Ascending aorta (tissue), 2 donors: ENCODE measurements around the gene RAB4B. TPM values are rescaled to one million over a fixed set of nuclear protein-coding genes. Genes with fewer than 3 reads are reported as not detected.
"Not testable (repeated sequence)": the region's sequence is repeated elsewhere in the genome, so short reads cannot be mapped to it uniquely, and the experiment has no call there.

Source experiments
- DNase-seq, 2 donors: peaks; one replicate each; pipeline ENCODE4 v3.0.0-alpha.2; 2019; ENCODE audit warnings: low spot score in 2 of 2
- H3K27ac ChIP-seq, 2 donors: fragments of 200-600 bp; sonication (generic); one replicate each; pipeline ENCODE4 v1.5.1; 2016 to 2017; ENCODE audit warnings: mild to moderate bottlenecking in 1 of 2
- H3K27me3 ChIP-seq: fragments of 200-600 bp; sonication (generic); one replicate; pipeline ENCODE4 v1.5.1; 2017
- H3K36me3 ChIP-seq, 2 donors: fragments of 200-600 bp; sonication (generic); one replicate each; pipeline ENCODE4 v1.5.1; 2016
- H3K4me1 ChIP-seq, 2 donors: fragments of 200-600 bp; sonication (generic); one replicate each; pipeline ENCODE4 v1.5.1; 2016 to 2017; ENCODE audit warnings: mild to moderate bottlenecking in 1 of 2
- H3K4me3 ChIP-seq, 2 donors: fragments of 200-600 bp; sonication (generic); one replicate each; pipeline ENCODE4 v1.5.1; 2016 to 2017; ENCODE audit warnings: mild to moderate bottlenecking in 1 of 2
- H3K9me3 ChIP-seq, 2 donors: fragments of 200-600 bp; sonication (generic); one replicate each; pipeline ENCODE4 v1.5.1; 2016
- CTCF ChIP-seq, 3 experiments: fragments of 200-600 bp in 2 of 3; fragments of 450-650 bp in 1 of 3; sonication (generic) in 2 of 3; IDR thresholded peaks; one replicate each; pipeline ENCODE4 v1.5.1; 2016 to 2019; ENCODE audit warnings: antibody characterized with exemption in 3 of 3, mild to moderate bottlenecking in 1 of 3, moderate library complexity in 1 of 3
- intact Hi-C: fragments of 100-400 bp; cut with DNase I; formaldehyde crosslinking; loops from one replicate; pipeline ENCODE4 v1.15.1; 2023
- total RNA-seq: library from RNA; depleted of rRNA; stranded (reverse); fragments of >200 nt; gene quantifications from one replicate; pipeline ENCODE4 v1.1.0, GENCODE V29; 2016

RAB4B gene
- total RNA-seq, 1 donor from 2014 or later: 56.8 TPM

DNA sequence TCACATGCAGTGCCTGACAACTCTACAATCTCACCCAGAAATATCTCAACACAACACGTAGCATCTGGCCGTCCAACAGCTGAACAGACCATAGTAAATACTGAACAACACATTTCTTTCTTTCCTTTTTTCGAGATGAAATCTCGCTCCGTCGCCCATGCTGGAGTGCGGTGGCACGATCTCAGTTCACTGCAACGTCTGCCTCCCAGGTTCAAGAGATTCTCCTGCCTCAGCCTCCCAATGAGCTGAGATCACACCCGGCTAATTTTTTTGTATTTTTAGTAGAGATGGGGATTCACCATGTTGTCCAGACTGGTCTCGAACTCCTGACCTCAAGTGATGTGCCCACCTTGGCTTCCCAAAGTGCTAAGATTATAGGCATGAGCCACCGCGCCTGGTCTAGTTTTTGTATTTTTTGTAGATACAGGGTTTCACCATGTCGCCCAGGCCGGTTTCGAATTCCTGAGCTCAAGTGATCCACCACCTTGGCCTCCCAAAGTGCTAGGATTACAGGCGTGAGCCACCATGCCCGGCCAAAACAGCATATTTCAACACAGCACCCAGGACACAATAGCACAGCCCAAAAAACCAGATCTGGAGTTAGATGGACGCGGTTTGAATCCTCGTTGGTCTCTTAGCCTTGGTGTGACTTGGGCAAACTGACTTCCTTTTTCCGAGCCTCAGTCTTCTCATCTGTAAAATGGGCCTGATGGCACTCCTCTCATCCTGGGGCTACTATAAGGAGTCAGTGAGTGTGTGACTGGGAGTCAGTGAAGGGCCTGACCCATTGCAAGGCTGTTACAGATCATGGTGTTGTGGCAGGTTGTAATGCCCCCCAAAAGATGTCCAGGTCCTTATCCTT lies 49.6 kb downstream of the RAB4B start:
- no peaks in the 10 kb centered on the region for H3K27me3 ChIP-seq
- H3K36me3 ChIP-seq: peaks cover 10 to 26% of the 10 kb centered on the region in 2 donors
- TF ChIP-seq CTCF (IDR thresholded peaks at IDR 0.05): no peak
- H3K27ac ChIP-seq: no peak overlapping the region
- peaks cover 0 to 8% of the 10 kb centered on the region in 2 donors for H3K4me1 ChIP-seq
- no peaks in the 10 kb centered on the region for H3K9me3 ChIP-seq
- H3K4me3 ChIP-seq: no peak overlapping the region
- no peak for DNase-seq
- intact Hi-C loops: no loop called here

- intact Hi-C loops: no loop called here
- no peak overlapping the region for H3K4me3 ChIP-seq
- no peaks in the 10 kb centered on the region for H3K4me1 ChIP-seq
- no peak for DNase-seq
- no peak for TF ChIP-seq CTCF (IDR thresholded peaks at IDR 0.05)
- peaks cover 10 to 26% of the 10 kb centered on the region in 2 donors for H3K36me3 ChIP-seq
- H3K27ac ChIP-seq: no peak overlapping the region
- H3K27me3 ChIP-seq: no peaks in the 10 kb centered on the region
- no peaks in the 10 kb centered on the region for H3K9me3 ChIP-seq
Measured at GRCh38 chr19:40829205-40829604, 51.2 kb downstream of the RAB4B start.

GRCh38 chr19:40830741-40831140 lies 52.7 kb downstream of the RAB4B start:
- DNase-seq, H3K27ac ChIP-seq, intact Hi-C loops, H3K9me3 ChIP-seq, H3K4me1 ChIP-seq, H3K4me3 ChIP-seq, H3K27me3 ChIP-seq: not testable (repeated sequence)
- peaks cover 10 to 26% of the 10 kb centered on the region in 2 donors for H3K36me3 ChIP-seq

DNA sequence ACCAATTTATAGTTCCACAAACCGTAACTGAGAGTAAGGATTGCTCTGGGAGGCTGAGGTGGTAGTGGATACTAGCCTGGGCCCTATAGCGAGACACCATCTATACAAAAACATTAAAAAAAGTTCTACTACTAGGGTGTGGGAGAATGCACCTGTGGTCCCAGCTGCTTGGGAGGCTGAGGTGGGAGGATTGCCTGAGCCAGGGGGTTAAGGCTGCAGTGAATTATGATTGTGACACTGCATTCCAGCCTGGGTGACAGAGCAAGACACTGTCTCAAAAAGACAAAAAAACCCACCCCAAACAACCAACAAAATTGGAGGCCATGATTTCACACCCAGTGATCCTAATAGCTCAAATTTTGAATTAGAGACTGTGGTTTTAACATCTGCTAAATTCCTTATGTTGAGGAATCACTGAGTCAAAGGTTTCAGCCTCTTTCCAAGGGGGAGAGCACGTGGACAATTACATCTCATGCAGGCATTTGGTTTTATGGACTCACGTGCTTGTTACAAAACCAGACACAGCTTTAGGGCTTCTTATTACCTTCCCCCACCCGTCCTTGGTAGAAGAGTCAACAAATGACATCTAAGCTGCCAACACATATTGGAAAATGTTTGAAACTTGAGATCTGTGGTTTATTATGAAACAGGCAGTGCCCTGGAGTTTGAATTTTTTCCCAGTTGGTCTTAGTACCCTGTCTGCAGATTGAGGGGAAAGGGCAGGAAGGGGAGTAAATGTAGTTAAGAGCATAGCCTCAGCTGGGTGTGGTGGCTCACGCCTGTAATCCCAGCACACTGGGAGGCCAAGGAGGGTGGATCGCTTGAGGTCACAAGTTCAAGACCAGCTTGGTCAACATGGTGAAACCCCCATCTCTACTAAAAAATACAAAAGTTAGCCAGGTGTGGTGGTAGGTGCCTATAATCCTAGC lies 53.7 kb downstream of the RAB4B start:
- no peaks in the 10 kb centered on the region for H3K9me3 ChIP-seq
- no peak for TF ChIP-seq CTCF (IDR thresholded peaks at IDR 0.05)
- H3K36me3 ChIP-seq: peaks cover 8 to 24% of the 10 kb centered on the region in 2 donors
- H3K27ac ChIP-seq: no peak overlapping the region
- H3K4me1 ChIP-seq: no peaks in the 10 kb centered on the region
- intact Hi-C loops: no loop called here
- H3K27me3 ChIP-seq: no peaks in the 10 kb centered on the region
- no peak for DNase-seq
- H3K4me3 ChIP-seq: no peak overlapping the region

DNA sequence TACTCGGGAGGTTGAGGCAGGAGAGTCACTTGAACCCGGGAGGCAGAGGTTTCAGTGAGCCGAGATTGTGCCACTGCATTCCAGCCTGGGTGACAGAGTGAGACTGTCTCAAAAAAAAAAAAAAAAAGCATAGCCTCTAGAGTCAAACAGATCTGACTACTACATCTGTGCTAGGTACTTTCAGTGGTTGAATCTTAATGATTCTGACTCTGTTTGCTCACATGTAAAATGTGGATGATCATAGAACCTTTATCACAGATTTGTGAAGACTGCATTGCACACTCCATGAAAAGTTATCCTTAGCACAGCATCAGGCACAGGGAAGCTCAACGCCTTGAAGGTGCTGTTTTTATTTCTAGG lies 54.4 kb downstream of the RAB4B start:
- DNase-seq, intact Hi-C loops, H3K9me3 ChIP-seq, H3K4me1 ChIP-seq, H3K4me3 ChIP-seq, H3K27ac ChIP-seq, H3K27me3 ChIP-seq: not testable (repeated sequence)
- H3K36me3 ChIP-seq: peaks cover 1 to 17% of the 10 kb centered on the region in 2 donors

DNA sequence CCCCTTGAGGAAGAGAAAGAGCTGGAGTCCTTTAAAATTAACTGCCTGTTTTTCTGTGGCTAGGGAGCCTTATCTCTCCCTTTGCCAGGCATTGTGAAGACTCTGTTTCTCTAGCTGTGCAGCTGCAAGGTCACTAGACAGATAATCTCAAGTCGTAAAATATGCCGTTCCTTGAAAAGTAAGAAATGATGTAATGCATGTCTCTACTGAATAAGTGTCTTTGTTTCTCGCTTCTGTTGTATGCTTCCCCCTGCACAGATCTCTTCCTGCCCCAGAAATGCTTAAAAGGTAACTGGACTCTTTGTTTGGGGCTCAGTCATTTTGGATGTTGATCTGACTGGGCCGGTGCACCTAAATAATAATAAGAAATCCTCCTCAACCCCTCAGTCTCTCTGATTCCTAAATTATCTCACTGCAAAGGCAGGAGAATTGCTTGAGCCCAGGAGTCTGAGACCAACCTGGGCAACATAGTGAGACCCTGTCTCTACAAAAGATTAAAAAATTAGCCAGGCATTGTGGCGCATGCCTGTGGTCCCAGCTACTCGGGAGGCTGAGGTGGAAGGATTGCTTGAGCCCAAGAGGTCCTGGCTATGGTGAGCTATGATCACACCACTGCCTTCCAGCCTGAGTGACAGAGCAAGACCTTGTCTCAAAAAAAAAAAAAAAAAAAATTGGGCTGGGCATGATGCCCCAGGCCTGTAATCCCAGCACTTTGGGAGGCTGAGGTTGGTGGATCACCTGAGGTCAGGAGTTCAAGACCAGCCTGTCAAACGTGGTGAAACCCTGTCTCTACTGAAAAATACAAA lies 55.9 kb downstream of the RAB4B start:
- H3K4me3 ChIP-seq, intact Hi-C loops, H3K36me3 ChIP-seq, H3K27me3 ChIP-seq, H3K27ac ChIP-seq, H3K4me1 ChIP-seq, H3K9me3 ChIP-seq, DNase-seq: not testable (repeated sequence)
